Adipose tissue (tissue), 3 donors: ENCODE measurements around the gene TUBB. TPM values are rescaled to one million over a fixed set of nuclear protein-coding genes. Genes with fewer than 3 reads are reported as not detected.
A peak's percentile ranks its signal among the peaks of the same experiment; 100 is the strongest.
"Not testable (repeated sequence)": the region's sequence is repeated elsewhere in the genome, so short reads cannot be mapped to it uniquely, and the experiment has no call there.

ENCODE experiments used
- H3K27ac ChIP-seq: one replicate; pipeline ENCODE4 v1.5.1; 2013; ENCODE audit warnings: low read depth, low read length
- WGBS, 3 donors: extraction: QIAGEN DNeasy Blood & Tissue Kit; methylation state at CpG; one replicate each; pipeline ENCODE4 v1.1.7; 2013; 5-methylcytosine and 5-hydroxymethylcytosine counted together
- polyA plus RNA-seq, 3 donors: library from polyadenylated mRNA; stranded (reverse); fragments of 200-250 nt; gene quantifications; one replicate each; pipeline ENCODE4 v1.2.3, GENCODE V29; 2013
- donor health status: healthy with polysubstance abuse.
- donor health status: Bipolar disorder and iron deficiency.
- donor health status: healthy.

TUBB gene
- polyA plus RNA-seq, 3 donors, result 166 to 400 (median 269) TPM

GRCh38 chr6:30711758-30712380 lies 8.3 kb upstream of the TUBB start:
- WGBS, 3 donors, result 90 to 96% (median 95%) methylated on average over 1 of the region's 1 CpG
- no peak overlapping the region for H3K27ac ChIP-seq

GRCh38 chr6:30712441-30712945 lies 7.7 kb upstream of the TUBB start:
- WGBS, 3 donors, result 82 to 86% (median 84%) methylated on average over 7 of the region's 7 CpGs
- no peak overlapping the region for H3K27ac ChIP-seq

GRCh38 chr6:30714263-30714662 lies 5.9 kb upstream of the TUBB start:
- H3K27ac ChIP-seq, result no peak overlapping the region
- 91 to 100% (median 96%) methylated on average over 1 of the region's 1 CpG for WGBS, 3 donors

DNA sequence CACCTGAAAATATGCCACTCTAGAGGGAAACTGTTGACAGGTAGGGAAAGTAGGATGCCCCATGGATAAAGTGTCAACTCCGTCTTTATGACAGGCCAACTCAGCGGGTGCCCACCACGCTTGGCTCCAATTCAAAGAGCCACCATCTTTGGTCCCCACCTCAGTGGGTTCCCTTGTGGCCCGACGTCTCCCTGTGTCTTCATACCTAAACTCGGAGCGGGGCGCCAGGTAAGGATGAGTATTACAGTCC lies 3.3 kb upstream of the TUBB start:
- WGBS, 3 donors, result 1 to 6% (median 5%) methylated on average over 8 of the region's 8 CpGs
- H3K27ac ChIP-seq, result peak overlapping the region; percentile 89

DNA sequence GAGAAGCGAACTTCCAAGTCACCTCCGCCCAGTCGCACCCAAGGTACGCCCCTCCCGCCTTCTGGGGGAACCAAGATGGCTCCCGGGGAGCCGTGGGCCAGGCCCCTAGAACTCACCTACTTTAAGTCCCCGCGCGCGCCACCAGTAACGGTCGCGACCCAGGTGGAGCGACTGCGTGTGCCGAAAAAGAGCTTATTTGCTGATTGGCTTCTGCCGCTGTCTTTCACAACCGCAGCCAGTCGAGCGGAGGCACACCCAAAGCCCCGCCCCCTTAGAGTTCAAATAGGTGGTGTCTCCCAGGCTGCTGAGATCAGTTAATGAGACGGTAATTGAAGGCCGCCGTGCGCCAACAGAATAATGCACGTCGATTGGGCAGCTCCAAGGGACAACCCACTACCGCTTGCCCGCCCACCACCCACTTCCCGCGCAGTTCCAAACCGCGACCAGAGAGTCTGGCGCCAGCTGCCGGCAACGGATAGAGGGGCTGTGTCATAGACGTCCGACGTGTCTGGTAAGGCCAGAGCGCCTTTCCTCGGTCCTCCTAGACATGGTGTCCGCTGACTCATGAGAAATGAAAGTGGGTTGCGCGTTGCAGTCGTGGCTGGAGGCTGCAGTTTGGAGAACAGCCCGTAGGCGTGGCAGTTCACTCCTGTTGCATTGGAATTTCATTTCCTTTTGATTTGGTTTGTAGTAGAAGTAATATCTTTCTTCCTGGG lies 2.9 kb upstream of the TUBB start, which contains the start of gene MDC1:
Gene MDC1, minus strand, starts transcription at position 153 of the 716 bp plus-strand sequence. CDS start 2,106 bp downstream, outside the sequence.
- peak within 1 kb of the TSS; percentile 89 for H3K27ac ChIP-seq
- WGBS, 3 donors, result 0 to 1% (median 0%) methylated on average over 48 of the region's 48 CpGs

DNA sequence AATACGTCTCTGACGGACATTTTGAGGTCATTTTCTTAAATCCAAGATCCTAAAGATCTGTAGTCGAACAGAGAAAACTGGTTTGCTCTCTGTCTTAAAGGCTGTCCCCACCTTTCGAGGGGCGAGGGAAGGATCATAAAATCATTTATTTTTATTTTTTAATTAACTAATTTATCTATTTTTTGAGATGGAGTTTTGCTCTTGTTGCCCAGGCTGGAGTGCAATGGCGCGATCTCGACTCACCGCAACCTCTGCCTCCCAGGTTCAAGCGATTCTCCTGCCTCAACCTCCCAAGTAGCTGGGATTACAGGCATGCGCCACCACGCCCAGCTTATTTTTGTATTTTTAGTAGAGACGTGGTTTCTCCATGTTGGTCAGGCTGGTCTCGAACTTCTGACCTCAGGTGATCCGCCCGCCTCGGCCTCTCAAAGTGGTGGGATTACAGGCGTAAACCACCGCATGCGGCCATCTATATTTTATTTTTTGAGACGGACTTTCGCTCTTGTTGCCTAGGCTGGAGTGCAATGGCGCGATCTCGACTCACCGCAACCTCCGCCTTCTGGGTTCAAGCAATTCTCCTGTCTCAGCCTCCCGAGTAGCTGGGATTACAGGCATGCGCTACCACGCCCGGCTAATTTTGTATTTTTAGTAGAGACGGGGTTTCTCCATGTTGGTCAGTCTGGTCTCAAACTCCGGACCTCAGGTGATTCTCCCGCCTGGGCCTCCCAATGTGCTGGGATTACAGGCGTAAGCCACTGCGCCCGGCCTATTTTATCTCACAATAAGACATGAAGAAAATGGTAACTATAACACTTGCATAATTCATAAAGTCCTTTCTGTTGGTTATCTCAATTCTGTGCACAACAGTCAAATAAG lies 2.1 kb upstream of the TUBB start:
- WGBS, 3 donors, result 76 to 79% (median 77%) methylated on average over 35 to 37 of the region's 37 CpGs
- not testable (repeated sequence) for H3K27ac ChIP-seq

- 18 to 25% (median 21%) methylated on average over 8 of the region's 8 CpGs for WGBS, 3 donors
Observed at GRCh38 chr6:30719356-30719755, 796 bp upstream of the TUBB start.

DNA sequence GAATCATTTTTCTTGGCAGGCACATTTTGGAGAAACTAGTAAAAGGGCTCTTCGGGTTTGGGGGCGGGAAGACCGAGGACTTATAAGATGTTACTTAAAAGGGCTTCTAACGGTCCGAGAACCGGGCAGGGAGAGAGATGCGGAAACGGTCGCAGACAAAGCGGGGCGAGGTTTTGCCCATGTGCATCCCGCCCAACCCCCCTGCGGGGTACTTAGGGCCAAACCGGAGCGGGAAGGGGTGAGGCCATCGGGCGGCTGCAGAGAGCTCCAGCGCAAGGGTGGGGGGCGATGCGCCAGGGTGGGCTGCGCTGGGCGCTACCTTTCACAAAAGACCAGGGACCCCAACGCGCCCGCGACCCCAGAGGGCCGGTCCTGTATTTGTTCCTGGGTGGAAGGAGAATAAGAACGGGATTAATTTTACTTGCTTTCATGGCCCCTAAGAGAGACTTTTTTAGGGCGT lies 616 bp downstream of the TUBB start:
- WGBS, 3 donors, result 0% methylated on average over 29 of the region's 29 CpGs
- peak overlapping the region; percentile 63 for H3K27ac ChIP-seq

More at GRCh38 chr6:30719356-30719755, 796 bp upstream of the TUBB start:
- no peak overlapping the region for H3K27ac ChIP-seq

DNA sequence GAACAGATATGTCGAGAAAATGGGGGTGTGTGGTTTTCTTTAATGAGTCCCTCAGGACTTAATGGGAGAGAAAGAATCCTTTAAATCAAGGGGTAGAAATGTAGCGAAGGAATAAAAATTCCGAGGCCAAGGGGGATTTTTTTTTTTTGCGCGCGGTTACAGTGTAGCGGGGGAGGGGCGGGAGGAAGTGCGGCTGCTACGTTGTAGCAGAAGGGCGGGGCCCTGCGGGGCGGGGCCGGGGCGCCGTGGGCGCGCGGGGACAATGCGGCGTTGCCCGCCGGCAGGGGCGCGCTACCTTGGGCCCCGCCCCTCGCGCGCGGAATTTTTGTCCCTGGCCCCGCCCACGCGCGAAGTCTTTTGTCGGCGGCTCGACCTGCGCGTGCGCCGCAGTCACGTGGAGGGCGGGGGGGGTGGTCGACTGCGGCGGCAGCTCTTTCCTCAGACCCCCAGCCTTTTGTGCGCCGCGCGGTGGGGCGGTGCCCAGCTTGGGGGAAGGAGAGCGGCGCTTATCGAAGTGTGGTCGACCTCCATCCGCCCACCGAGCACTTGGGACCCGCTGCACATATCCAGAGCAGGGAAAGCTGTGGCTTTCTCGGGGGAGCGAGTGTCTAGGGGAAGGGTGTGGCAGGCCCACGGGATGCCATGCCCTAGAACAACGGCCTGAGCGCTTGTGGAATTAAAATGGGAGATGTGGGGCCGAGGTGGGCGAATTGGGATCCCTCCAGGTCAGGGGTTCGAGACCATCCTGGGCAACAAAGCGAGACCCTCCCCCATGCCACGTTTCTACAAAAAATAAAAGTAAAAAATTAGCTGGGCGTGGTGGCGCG lies 1.3 kb downstream of the TUBB start:
- 1 to 2% (median 1%) methylated on average over 71 of the region's 71 CpGs for WGBS, 3 donors
- peak overlapping the region; percentile 63 for H3K27ac ChIP-seq

GRCh38 chr6:30722025-30722279 lies 1.8 kb downstream of the TUBB start:
- 4 to 25% (median 6%) methylated on average over 10 of the region's 10 CpGs for WGBS, 3 donors
- H3K27ac ChIP-seq, result not testable (repeated sequence)

DNA sequence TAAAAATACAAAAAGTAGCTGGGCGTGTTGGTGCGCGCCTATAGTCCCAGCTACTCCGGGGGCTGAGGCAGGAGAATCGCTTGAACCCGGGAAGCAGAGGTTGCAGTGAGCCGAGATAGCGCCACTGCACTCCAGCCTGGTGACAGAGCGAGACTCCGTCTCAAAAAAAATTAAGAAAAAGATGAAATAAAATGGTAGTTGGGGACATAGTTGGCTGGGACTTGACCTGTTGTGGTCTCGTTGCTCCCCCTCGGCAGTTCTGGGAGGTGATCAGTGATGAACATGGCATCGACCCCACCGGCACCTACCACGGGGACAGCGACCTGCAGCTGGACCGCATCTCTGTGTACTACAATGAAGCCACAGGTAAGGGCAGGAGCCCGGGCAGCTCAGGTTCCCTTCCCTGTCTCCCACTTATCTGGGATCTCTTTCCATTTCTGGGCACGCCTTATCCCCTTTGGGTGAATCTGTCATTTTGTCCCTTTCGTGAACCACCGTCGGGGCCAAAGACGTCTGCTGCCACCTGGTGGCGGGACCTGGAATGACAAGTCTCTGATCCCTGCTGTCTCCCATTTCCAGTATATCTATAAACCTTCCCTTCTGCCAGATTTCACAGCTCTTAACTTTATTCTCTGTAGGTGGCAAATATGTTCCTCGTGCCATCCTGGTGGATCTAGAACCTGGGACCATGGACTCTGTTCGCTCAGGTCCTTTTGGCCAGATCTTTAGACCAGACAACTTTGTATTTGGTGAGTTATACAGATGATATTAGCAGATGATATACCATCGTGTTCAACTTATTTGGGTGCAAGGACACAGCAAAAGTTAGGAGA lies 2.3 kb downstream of the TUBB start:
- H3K27ac ChIP-seq, result peak overlapping the region; percentile 69
- 13 to 28% (median 16%) methylated on average over 27 of the region's 27 CpGs for WGBS, 3 donors

DNA sequence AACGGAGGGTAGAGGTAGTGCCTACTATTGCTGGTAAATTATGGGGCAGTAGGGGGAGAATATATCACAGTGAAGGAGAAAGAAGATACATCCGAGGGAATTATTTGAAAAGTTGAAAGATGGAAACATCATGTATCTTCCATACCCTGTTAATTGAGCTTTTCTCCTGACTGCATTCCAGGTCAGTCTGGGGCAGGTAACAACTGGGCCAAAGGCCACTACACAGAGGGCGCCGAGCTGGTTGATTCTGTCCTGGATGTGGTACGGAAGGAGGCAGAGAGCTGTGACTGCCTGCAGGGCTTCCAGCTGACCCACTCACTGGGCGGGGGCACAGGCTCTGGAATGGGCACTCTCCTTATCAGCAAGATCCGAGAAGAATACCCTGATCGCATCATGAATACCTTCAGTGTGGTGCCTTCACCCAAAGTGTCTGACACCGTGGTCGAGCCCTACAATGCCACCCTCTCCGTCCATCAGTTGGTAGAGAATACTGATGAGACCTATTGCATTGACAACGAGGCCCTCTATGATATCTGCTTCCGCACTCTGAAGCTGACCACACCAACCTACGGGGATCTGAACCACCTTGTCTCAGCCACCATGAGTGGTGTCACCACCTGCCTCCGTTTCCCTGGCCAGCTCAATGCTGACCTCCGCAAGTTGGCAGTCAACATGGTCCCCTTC lies 3.1 kb downstream of the TUBB start:
- not testable (repeated sequence) for H3K27ac ChIP-seq
- WGBS, 3 donors, result 55 to 68% (median 65%) methylated on average over 16 of the region's 16 CpGs

- H3K27ac ChIP-seq, result not testable (repeated sequence)
Observed at GRCh38 chr6:30723843-30724741, 3.9 kb downstream of the TUBB start.

GRCh38 chr6:30724906-30725667 lies 4.9 kb downstream of the TUBB start:
- H3K27ac ChIP-seq, result no peak overlapping the region
- 42 to 48% (median 46%) methylated on average over 6 of the region's 6 CpGs for WGBS, 3 donors

More at GRCh38 chr6:30723843-30724741, 3.9 kb downstream of the TUBB start:
- 51 to 66% (median 63%) methylated on average over 29 of the region's 29 CpGs for WGBS, 3 donors

DNA sequence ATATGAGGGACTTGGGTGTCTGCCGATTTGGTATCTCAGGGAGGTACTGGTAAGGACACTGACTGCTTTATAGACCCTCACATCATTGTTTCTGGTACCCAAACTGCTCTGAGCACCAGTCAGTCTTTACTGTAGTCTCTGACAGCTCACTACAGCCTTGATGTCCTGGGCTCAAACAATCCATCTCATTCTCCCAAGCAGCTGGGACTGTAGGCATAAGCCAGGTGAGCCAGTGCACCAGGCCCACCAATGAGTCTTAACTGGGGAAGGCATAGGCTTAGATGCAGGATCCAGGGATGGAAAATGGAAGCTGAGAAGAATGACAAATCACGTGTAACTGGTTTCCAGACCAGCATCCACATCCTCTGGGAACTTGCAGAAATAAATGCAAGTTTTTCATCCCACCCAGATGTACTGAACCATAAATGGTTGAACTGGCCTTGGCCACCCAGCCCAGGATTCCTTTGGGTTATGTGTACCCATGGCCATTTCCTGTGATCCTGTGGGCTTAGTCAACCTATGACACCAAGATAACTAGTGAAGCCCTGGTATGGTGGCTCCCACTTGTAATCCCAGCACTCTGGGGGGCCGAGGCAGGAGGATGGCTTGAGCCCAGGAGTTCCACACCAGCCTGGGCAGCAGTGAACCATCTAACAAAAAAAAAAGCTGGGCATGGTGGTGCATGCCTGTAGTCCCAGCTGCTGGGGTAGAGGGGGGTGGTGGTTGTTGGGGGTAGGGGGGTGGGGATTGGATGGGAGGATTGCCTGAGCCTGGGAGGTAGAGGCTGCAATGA lies 5.8 kb downstream of the TUBB start:
- 59 to 72% (median 59%) methylated on average over 3 of the region's 3 CpGs for WGBS, 3 donors
- H3K27ac ChIP-seq, result no peak overlapping the region
